ENCODE results near the gene C9orf57. TPM values are rescaled to one million over a fixed set of nuclear protein-coding genes. Genes with fewer than 3 reads are reported as not detected.

C9orf57 gene
- total RNA-seq, 1 donor from 2014 or later: not detected

- H3K4me1 Mint-ChIP-seq: peaks cover 3% of the 10 kb centered on the region
- H3K36me3 Mint-ChIP-seq: no peaks in the 10 kb centered on the region
- no peaks in the 10 kb centered on the region for H3K9me3 Mint-ChIP-seq
- no peak for DNase-seq (ENCODE audit: low spot score in 2 of 2, unreplicated experiment in 2 of 2)
- no peaks in the 10 kb centered on the region for H3K27me3 Mint-ChIP-seq (ENCODE audit: low read depth)
- H3K27ac Mint-ChIP-seq: no peak overlapping the region
- no peak for TF ChIP-seq CTCF (IDR thresholded peaks at IDR 0.05; ENCODE audit: unreplicated experiment)
- H3K4me3 Mint-ChIP-seq: no peak overlapping the region
Measured at GRCh38 chr9:72038408-72038807, 22.0 kb downstream of the C9orf57 start.

GRCh38 chr9:72037571-72037970 is 22.8 kb downstream of the C9orf57 start:
- Mint-ChIP-seq H3K27ac (no peak overlapping the region), H3K4me3 (no peak overlapping the region), H3K36me3 (no peaks in the 10 kb centered on the region), H3K27me3 (ENCODE audit: low read depth) (no peaks in the 10 kb centered on the region), H3K9me3 (no peaks in the 10 kb centered on the region), H3K4me1 (peaks cover 3% of the 10 kb centered on the region)
- no peak for DNase-seq (ENCODE audit: low spot score in 2 of 2, unreplicated experiment in 2 of 2)
- no peak for TF ChIP-seq CTCF (IDR thresholded peaks at IDR 0.05; ENCODE audit: unreplicated experiment)

- Mint-ChIP-seq H3K27me3 (ENCODE audit: low read depth) (no peaks in the 10 kb centered on the region), H3K27ac (no peak overlapping the region), H3K4me1 (no peaks in the 10 kb centered on the region), H3K9me3 (peaks cover 10% of the 10 kb centered on the region), H3K4me3 (no peak overlapping the region), H3K36me3 (no peaks in the 10 kb centered on the region)
- no peak for DNase-seq (ENCODE audit: low spot score in 2 of 2, unreplicated experiment in 2 of 2)
- TF ChIP-seq CTCF (IDR thresholded peaks at IDR 0.05; ENCODE audit: unreplicated experiment): no peak
Measured at GRCh38 chr9:72030767-72031166, 29.6 kb downstream of the C9orf57 start.

GRCh38 chr9:72029986-72030385 is 30.4 kb downstream of the C9orf57 start:
- DNase-seq (ENCODE audit: low spot score in 2 of 2, unreplicated experiment in 2 of 2): no peak
- Mint-ChIP-seq H3K36me3 (no peaks in the 10 kb centered on the region), H3K4me1 (no peaks in the 10 kb centered on the region), H3K27ac (no peak overlapping the region), H3K27me3 (ENCODE audit: low read depth) (no peaks in the 10 kb centered on the region), H3K4me3 (no peak overlapping the region), H3K9me3 (peaks cover 10% of the 10 kb centered on the region)
- no peak for TF ChIP-seq CTCF (IDR thresholded peaks at IDR 0.05; ENCODE audit: unreplicated experiment)

- no peaks in the 10 kb centered on the region for H3K4me1 Mint-ChIP-seq
- no peak for TF ChIP-seq CTCF (IDR thresholded peaks at IDR 0.05; ENCODE audit: unreplicated experiment)
- no peaks in the 10 kb centered on the region for H3K27me3 Mint-ChIP-seq (ENCODE audit: low read depth)
- no peak overlapping the region for H3K4me3 Mint-ChIP-seq
- no peak for DNase-seq (ENCODE audit: low spot score in 2 of 2, unreplicated experiment in 2 of 2)
- no peaks in the 10 kb centered on the region for H3K36me3 Mint-ChIP-seq
- peaks cover 10% of the 10 kb centered on the region for H3K9me3 Mint-ChIP-seq
- H3K27ac Mint-ChIP-seq: no peak overlapping the region
Measured at GRCh38 chr9:72025906-72026305, 34.5 kb downstream of the C9orf57 start.

- peaks cover 5% of the 10 kb centered on the region for H3K9me3 Mint-ChIP-seq
- no peaks in the 10 kb centered on the region for H3K36me3 Mint-ChIP-seq
- H3K27ac Mint-ChIP-seq: no peak overlapping the region
- no peak overlapping the region for H3K4me3 Mint-ChIP-seq
- TF ChIP-seq CTCF (IDR thresholded peaks at IDR 0.05; ENCODE audit: unreplicated experiment): no peak
- no peaks in the 10 kb centered on the region for H3K27me3 Mint-ChIP-seq (ENCODE audit: low read depth)
- H3K4me1 Mint-ChIP-seq: no peaks in the 10 kb centered on the region
- DNase-seq (ENCODE audit: low spot score in 2 of 2, unreplicated experiment in 2 of 2): no peak
Measured at GRCh38 chr9:72023596-72023995, 36.8 kb downstream of the C9orf57 start.
